ENCODE measurements around the gene PCTP.

PCTP gene

DNA sequence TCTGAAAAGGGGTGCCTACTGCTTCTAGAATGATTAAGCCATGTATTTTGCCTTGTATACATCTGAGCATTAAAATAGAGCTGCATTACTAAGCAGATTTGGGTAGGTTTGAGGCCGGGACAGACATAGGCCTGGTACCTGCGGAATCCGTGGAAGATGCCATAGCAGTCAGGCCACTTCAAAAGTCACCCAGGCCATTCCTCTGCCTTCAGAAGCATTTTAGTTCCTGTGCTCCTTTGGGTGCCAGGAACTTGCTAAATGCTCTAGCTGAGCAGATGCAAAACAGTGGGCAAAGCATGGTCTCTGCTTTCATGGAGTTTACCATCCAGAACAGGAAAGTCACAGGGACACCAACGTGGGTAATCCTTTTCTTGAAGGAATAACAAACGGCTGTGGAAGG is 22.5 kb upstream of the PCTP start:
- DNase-seq: no peak

DNA sequence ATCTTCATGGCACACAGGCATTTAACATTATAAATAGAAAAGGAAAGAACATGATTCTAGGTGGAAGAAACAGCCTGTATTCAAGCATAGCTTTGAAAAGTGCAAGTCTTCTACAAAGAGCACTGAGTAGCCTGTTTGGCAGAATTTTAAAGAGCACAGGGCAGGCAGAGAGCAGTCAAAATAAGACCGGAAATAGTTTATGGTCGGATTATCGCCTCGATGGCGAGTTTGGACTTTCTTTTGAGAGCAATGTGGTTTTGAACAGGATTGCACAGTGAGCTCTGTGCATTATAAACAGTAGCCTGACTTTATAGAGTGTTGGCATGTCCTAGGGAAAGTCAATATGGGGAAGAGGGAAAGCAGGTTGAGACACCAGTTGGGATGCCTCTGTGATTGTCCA is 22.0 kb upstream of the PCTP start:
- DNase-seq: no peak

DNA sequence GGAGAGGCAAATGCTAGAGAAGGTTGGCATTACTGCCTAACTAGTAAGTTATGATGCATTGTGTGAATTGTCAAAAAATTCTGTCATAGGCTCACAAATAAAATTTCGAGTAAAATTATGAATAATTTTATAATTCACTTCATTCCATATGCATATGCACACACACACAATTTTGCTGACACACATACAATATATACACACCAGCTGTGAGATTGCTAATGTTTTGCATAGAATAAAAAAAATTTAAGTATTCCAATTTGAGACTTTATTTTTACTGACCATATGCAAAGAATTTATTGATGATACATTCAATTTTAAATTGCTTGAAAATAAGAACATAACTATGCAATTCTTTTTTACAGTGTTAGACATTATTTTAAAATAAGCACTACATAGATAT is 21.4 kb upstream of the PCTP start:
- no peak for DNase-seq

DNA sequence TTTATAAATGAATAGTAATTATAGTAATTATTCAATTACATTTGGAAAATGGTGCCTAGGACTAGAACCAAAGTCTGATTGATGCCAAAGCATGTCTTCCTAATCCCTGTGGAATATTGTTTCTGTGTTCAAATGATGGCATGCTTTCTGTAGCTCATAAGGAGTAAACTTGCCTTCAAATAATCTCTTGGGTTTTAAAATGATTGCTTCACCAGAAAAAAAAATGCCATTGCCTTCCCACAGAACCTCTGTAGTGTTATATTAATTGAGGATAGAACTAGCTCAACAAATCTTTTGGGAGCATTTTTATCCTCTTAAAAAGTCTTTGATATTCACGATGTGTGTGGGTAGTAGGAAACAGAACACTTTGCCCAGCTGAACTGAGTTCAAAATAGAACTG is 20.5 kb upstream of the PCTP start:
- DNase-seq: no peak

DNA sequence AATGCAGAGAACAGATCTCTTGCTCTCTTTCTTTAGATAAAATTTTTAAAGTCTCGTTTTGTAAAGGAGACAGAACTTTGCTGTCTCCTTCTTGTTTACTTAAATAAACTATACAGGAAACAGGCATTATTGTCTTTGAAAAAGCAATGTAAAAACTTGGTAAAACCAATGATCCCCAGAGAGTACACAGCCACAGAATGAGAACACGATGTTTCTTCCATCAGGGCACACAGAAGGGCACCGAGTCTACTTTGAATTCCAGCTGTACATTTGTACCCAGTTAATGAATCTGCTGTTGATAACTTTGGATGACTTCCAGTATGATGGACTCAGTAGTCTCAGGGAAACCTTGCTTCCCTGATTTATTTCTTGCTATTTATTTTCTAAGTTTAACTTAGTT is 20.0 kb upstream of the PCTP start:
- DNase-seq: no peak

DNA sequence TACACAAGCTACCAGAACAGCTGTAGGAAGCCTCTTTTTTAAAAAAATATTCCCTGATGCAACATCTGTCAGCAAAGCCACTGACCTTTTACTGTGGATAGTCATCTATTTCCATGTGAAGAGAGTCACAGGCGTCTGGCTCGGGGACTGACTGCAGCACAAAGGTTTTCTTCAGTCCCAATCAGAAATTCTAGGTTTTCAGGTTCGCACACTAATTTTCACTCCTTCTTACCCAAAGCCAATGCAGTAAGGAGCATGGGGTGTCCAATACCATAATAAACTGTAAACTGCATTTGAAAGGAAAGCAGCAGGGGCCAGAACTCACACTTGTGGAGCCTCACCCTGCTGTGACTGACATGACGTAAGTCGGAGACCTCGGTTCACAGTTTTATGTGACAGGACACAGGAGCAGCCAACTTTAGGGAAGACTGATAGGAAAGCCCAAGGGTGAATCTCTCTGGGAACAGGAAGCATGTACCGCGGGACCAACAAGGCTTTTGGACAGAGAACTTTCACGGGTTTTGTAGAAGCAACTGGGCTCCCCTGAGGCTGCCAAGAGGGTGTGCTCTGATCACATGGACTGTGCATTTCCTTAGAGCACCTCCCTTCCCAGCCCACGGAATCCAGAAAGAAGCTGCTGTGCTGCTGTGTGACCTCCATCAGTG is 19.1 kb upstream of the PCTP start:
- no peak for DNase-seq

DNA sequence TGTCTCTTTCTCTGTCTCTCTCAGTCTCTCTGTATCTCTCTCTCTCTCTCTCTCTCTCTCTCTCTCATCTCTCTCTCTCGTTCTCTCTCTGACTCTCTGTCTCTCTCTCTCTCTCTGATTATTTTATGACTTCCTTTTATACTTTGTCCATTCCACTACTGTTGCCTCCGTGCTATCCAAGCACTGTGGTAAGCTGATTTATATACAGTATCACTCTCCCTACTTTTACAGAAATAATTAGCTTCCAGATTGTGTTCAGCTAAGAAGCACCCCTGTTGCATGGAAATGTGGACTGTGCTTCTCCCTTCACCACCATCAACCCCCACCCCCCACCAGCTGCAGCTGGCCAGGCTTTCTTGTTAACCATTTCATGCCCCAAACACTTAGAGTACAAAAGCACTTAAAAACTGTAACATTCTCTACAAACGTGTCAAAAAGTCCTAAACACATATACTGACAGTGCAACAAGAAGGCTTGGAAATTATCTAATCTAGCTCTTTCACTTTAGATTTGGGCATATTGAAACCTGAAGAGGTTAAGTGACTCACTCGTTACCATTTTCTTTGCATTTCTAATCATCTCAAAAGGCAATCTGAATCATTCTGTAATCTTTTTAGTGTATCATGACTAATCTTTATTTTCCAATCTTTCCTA is 16.6 kb upstream of the PCTP start:
- DNase-seq: no peak

DNA sequence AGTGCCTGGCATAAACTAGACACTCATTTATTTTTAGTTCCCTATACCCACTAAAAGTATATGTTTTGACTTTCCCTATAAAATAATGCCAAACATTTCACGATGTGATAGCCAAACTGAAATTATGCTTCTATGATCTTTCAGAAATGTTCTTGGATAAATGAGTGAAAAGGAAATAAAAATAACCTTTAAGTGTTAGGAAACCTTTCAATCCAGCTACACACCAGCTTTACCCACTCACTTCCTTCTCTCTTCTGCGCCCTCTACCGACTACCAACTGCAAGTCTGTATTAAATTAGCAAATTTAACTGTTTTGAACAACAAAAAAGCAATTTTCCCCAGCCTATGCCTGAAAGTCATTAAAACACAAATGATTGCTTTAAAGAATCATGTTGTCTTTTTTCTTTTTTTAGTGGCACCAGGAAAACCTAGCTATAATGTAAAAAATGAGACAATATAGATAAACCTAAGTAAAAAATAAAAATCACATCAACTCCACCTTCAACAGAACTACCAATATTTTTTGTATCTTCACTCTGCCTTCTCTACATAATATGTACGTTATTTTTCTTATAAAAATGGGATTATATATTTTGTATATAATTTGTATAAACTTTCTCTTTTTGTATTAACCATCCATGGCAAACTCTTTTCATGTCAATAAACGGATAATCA is 15.0 kb upstream of the PCTP start:
- peak; percentile 31 to 32 for DNase-seq

DNA sequence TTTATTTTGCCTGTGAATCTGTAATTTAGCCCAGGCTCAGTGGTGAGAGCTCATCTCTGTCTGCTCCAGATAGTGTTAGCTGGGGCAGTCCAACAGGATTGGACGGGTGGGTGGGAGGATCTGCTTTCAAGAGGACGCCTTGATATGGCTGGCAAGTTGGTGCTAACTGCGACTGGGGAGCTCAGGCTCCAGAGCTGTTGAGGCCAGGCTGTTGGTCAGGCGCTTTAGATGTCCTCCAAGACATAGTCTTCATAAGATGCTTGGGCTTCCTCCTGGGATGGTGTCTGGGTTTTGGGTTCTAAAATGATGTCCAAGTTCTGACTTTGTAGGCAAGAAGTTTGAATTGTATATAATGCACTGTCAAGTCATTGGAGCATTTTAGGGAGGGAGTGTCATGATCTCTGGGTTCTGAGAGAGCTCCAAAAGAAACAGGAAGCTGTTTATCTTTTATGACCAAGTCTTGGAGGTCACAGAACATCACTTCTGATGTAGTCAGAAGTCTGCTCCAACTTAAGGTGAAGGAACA is 12.8 kb upstream of the PCTP start:
- DNase-seq: no peak

DNA sequence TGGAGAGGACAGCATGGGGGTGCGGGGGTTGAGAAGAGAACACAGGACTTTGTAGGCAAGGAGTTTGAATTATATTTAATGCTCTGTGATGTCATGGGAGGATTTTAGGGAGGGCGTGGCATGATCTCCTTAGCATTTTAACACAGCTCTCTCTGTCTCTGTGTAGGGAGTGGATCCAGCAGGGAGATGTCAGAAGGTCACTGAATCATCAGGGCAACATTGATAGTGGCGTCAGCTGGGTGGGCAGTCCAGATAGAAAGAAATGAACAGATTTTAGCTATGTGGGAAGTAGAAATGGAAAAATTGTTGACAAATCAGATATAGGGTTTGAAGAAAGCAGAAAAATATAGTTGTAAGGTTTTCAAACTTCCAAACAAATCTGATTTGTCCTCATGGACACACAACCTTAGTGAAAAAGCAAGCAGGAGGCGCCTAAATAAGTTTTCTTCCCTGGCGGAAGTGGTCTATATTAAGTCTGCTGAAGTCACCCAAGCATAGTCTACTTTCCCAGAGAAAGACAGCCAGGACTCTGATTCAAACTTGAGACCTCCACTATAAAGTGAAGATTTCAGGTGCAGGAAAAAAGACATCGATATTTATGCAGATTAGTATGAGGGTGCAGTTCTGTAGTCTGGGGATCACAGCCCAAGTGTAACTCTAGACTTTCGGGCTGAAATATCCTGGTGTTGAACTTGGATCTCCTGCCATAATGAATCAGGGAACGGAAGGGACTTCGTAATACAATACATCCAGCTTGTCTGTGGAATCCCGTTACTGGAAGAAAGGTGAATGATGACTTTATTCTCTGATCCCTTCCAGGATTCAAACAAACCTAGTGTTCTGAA is 10.1 kb upstream of the PCTP start:
- no peak for DNase-seq

DNA sequence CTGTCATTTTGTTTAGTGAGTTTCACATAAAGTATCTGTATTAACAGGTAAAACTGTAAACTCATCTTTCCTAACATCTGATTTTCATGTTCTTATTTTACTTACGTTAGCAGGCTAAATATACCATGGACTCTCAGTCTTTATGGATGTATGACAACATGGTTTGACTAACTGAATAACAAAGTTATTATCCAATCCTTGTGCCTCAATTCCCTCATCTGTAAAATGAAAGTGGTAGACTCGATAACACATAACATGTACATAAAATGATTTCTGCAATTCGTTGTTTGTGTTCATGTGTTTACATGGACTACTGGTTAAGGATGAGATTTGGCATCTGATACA is 9.5 kb upstream of the PCTP start:
- DNase-seq: no peak

DNA sequence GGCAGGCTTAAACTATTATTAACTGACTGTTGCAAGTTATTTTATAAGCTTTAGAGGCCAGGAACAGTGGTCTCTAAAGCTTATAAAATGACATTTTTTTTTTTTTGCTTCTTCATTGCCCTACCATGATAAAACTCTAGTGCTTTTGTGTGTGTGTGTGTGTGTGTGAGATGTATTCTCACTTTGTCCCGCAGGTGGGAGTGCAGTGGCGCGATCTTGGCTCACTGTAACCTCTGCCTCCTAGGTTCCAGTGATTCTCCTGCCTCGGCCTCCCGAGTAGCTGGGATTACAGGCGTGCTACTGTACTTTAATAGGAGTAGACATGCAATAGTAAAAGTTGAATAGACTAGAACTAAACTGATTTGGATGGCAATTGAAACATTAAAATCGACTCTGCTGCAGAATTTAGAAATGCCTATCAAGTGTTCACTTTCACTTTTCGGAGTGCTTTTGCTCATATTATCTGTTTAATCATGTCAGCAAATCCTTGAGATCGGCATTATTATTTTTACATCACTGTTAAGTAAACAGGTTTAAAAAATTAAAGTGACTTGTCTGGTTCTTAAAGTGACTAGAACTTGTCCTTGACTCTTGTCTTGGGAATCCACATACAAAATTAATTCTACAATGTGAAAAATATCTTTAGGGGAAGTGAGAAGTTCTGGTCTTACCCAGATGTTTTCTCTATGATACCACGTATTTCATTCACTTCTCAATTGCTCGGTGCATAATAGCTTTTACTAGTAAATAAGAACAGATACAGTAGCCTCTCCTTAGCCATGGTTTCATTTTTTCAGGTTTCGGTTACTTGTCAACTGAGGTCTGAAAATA is 8.4 kb upstream of the PCTP start:
- DNase-seq: no peak

DNA sequence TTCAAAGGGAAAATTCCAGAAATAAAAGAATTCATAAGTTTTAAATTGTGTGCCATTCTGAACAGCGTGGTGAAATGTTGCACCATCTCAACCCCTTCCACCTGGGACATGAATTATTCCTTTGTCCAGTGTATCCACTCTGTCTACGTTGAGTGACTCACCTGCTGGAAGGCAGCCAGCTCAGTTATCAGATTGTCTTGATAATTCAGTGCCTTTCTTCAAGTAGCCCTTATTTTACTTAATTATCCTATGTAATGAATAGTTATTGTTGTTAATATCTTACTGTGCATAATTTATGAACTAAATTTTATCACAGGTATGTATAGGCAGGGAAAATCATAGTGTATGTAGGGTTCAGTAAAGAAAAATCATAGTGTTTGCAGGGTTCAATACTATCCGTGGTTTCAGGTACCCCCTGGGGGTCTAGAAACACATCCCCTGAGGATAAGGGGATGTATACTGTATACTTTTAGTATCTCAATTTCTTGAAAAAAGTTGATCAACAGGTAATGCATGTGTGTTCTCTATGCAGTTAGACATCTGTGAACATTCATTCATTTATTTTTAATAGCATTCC is 7.7 kb upstream of the PCTP start:
- DNase-seq: no peak

DNA sequence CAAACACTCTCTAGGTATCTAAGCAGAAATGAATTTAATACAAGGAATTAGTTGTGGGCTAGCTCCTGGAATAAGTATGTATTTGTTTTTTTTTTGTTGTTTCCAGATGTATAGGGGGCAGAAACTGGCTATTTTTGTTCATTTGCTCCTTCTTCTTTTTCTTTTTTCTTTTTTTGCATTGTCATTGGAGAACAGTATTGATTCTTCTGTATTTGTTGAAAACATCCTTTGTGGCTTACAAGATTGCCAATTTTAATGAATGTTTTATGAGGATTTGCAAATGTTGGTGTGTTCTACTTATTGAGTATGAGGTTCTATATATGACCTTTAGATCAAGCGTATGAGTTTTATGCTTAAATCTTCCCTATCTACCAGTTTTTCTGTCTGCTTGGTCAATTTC is 5.6 kb upstream of the PCTP start:
- no peak for DNase-seq

DNA sequence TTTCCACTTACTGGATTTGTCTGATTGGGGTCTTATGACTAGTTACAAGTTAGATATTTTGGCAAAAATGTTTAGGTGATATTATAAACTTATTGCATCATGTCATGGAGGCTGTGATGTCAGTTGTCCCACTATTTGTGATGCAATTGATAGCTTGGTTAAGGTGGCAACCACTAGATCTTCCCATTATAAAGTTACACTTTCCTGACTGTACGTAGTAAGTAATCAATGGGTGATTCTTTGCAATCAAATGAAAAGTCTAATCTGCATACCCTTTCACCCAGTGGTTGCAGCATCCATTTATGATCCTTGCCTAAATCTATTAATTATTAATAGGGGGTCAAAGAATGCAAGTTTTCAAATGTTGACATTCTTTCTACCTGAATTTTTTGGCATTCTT is 4.4 kb upstream of the PCTP start:
- DNase-seq: no peak

DNA sequence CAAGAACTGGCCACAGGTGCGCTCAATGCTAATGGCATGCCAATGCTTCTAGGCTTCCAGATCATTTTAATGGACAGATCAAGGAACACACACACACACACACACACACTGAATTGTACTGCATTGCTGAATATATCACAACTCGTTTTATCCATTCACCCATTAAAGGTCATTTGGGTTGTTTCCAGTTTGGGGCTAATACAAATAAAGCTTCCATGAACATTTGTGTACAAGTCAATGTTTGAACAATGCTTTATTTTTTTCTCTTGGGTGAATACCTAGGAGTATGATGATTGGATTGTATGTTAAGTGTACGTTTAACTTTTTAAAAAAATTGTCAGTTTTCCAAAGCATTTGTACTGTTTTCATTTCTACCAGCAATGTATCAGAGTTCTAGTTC is 3.6 kb upstream of the PCTP start:
- DNase-seq: no peak

DNA sequence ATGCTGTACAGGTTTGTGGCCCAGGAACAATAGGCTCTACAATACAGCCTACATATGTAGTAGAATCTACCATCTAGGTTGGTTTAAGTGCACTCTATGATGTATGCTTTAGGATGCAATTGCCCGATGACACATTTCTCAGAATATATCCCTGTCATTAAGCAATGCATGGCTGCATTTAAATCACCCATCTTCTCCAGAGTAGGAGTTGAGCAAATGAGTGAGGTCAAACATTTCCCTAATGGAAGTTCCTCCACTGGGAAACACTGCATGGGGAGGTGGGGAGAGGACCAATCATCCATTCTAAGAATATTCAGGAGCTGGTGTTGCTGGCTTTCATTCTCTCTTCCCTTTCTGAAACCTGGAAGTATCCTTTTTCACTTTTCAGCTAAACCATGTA is 2.0 kb upstream of the PCTP start:
- no peak for DNase-seq

DNA sequence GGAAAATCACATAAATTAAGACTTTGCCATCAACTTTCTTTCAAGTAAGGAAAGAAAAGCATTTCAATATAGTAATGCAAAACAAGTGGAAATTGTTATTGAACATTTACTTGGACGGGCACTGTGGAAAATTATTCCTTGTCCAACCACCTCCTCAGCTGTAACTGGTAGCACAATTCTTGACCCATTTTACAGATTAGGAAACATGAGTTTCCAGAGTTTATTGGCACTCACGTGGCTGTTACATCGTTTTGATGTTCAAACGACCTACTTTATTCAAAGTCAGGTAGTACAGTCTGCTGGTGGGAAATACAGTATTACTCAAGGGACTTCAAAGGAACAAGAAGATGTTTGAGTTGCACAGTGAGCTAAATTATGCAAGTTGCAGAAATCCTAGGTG is 866 bp upstream of the PCTP start:
- DNase-seq: no peak

DNA sequence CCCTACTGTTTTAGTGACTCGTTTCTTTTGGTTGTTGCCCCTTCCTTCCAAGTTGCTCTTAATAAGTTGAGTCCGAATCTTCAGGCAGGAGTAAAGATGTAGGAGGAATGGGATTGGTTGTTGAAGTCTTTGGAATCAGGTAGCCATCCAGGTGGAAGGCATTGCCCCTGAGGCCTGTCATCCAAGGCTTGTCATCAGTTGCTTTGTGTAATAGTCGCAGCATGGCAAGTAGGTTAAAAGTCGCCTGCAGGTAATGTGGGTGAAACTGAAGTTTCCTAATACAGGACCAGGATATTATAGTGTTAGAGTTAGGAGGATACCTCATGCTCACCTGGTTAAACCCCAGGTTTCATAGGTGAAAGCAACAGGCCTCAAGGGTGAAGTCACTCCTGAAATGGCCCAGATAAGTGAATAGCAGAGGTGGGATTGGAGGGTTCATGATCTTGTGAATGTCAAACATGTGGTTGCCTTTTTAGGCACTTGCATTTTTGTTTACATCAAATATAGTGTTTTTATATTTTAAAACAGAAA is 934 bp downstream of the PCTP start:
- no peak for DNase-seq

DNA sequence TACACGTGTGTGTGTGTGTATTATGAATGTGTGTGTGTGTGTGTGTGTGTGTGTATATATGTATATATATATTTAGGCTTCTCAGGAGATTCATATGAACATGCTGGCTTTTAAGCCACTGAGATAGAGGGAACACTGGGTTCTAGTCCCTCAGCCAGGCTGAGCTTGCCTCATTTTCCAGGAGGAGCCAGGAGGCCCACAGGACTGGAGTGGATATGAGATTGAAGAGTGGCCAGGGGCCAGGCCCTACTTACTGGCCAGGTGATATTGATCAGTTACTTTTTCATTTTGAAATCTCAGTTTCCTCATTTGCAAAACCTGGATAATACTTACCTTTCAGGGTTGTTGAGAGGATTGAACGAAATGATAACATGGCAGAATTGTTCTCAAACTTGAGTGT is 5.8 kb downstream of the PCTP start:
- no peak for DNase-seq

DNA sequence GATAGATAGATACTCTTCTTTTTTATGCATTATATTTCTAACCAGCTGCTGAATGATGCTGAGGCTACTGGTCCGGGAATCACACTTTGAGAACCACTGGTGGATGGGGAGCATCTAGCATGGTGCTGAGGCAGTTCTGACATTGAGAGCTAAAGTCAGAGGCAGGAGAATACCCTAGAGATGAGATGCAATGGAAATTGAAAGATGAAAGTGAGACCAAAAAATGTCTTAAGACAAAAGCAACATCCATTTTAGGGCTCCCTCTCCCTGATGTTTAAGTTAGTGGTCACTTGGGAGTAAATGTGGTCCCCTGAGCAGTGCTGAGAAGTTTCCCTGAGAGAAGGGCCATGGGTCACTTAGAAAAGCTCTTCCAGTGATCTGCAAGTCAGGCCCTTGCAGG is 6.8 kb downstream of the PCTP start:
- DNase-seq: no peak

DNA sequence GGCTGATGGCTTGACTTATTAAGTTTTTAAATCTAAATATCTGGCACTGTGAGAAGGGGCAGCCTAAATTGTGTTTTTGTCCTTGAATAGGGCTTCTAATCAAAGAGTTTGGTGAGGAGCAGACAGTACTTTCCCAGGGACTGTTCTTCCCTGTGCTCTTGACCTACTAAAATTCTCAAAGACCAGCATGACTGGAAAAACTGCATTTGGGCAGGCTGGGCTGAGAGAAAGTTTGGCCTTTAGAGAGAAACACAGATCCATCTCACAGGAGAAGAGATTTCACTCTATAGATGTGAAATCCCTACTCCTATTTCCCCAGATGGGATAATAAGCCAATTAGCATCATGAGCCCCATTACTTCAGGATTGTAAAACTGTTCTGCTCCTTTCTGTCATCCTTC is 7.3 kb downstream of the PCTP start:
- no peak for DNase-seq
